ENCODE data around the gene DYNC1I1.

Gene DYNC1I1

GRCh38 chr7:95963446-95963990, 191.2 kb downstream of the DYNC1I1 start:
- no peak for DNase-seq (ENCODE audit: low read depth in 2 of 2)

- no peak for DNase-seq (ENCODE audit: low read depth in 2 of 2)
Measured at GRCh38 chr7:95971716-95972115, 199.4 kb downstream of the DYNC1I1 start.

- DNase-seq (ENCODE audit: low read depth in 2 of 2): no peak
Measured at GRCh38 chr7:95972523-95972922, 200.2 kb downstream of the DYNC1I1 start.

- DNase-seq (ENCODE audit: low read depth in 2 of 2): no peak
Measured at GRCh38 chr7:95974108-95974507, 201.8 kb downstream of the DYNC1I1 start.

GRCh38 chr7:95976369-95977060, 204.2 kb downstream of the DYNC1I1 start:
- DNase-seq (ENCODE audit: low read depth in 2 of 2): no peak

GRCh38 chr7:95977994-95978393, 205.6 kb downstream of the DYNC1I1 start:
- DNase-seq (ENCODE audit: low read depth in 2 of 2): no peak

- DNase-seq (ENCODE audit: low read depth in 2 of 2): no peak
Measured at GRCh38 chr7:95980167-95980566, 207.8 kb downstream of the DYNC1I1 start.

- DNase-seq (ENCODE audit: low read depth in 2 of 2): no peak
Measured at GRCh38 chr7:95980706-95981105, 208.4 kb downstream of the DYNC1I1 start.

- no peak for DNase-seq (ENCODE audit: low read depth in 2 of 2)
Measured at GRCh38 chr7:95986178-95986764, 213.9 kb downstream of the DYNC1I1 start.

GRCh38 chr7:95989301-95989700, 216.9 kb downstream of the DYNC1I1 start:
- DNase-seq (ENCODE audit: low read depth in 2 of 2): no peak

GRCh38 chr7:95993380-95993779, 221.0 kb downstream of the DYNC1I1 start:
- no peak for DNase-seq (ENCODE audit: low read depth in 2 of 2)

GRCh38 chr7:95996174-95996573, 223.8 kb downstream of the DYNC1I1 start:
- no peak for DNase-seq (ENCODE audit: low read depth in 2 of 2)

- DNase-seq (ENCODE audit: low read depth in 2 of 2): no peak
Measured at GRCh38 chr7:95996886-95997285, 224.5 kb downstream of the DYNC1I1 start.

GRCh38 chr7:95997632-95998031, 225.3 kb downstream of the DYNC1I1 start:
- DNase-seq (ENCODE audit: low read depth in 2 of 2): no peak

- DNase-seq (ENCODE audit: low read depth in 2 of 2): no peak
Measured at GRCh38 chr7:95999481-95999880, 227.1 kb downstream of the DYNC1I1 start.

- DNase-seq (ENCODE audit: low read depth in 2 of 2): no peak
Measured at GRCh38 chr7:96004578-96004977, 232.2 kb downstream of the DYNC1I1 start.

GRCh38 chr7:96005271-96005670, 232.9 kb downstream of the DYNC1I1 start:
- DNase-seq (ENCODE audit: low read depth in 2 of 2): no peak

- no peak for DNase-seq (ENCODE audit: low read depth in 2 of 2)
Measured at GRCh38 chr7:96009148-96009547, 236.8 kb downstream of the DYNC1I1 start.

GRCh38 chr7:96013836-96014235, 241.5 kb downstream of the DYNC1I1 start:
- no peak for DNase-seq (ENCODE audit: low read depth in 2 of 2)

GRCh38 chr7:96014617-96015016, 242.3 kb downstream of the DYNC1I1 start:
- DNase-seq (ENCODE audit: low read depth in 2 of 2): no peak

GRCh38 chr7:96016056-96016586, 243.8 kb downstream of the DYNC1I1 start:
- no peak for DNase-seq (ENCODE audit: low read depth in 2 of 2)

- no peak for DNase-seq (ENCODE audit: low read depth in 2 of 2)
Measured at GRCh38 chr7:96016735-96017134, 244.4 kb downstream of the DYNC1I1 start.

GRCh38 chr7:96017877-96018276, 245.5 kb downstream of the DYNC1I1 start:
- no peak for DNase-seq (ENCODE audit: low read depth in 2 of 2)

Data from stimulated activated CD8-positive, alpha-beta memory T cell treated with anti-CD3 and anti-CD28 coated beads, Interleukin-15, amount 100 ng/mL, for 4 hours (primary cell).